ENCODE results near the gene SAMD9. TPM values are rescaled to one million over a fixed set of nuclear protein-coding genes. Genes with fewer than 3 reads are reported as not detected.

The SAMD9 gene
- total and polyA plus RNA-seq, 2 donors (not counting 3 experiments of a cell fraction or from before 2014, with no cell fraction given): 0.92 to 6.8 TPM

- TF ChIP-seq FOS (IDR thresholded peaks at IDR 0.05; ENCODE audit: borderline replicate concordance, insufficient read depth, low read length) (no peak), MYC (IDR thresholded peaks at IDR 0.05; ENCODE audit: low read depth, low read length) (no peak), POLR2AphosphoS5 (IDR thresholded peaks at IDR 0.05; ENCODE audit: insufficient read depth, low read depth, low read length) (no peak), MAX (IDR thresholded peaks at IDR 0.05; ENCODE audit: insufficient read depth, insufficient read length) (no peak), POLR2A (IDR thresholded peaks at IDR 0.05; ENCODE audit: low read depth, low read length) (no peak), JUN (IDR thresholded peaks at IDR 0.05; ENCODE audit: borderline replicate concordance, insufficient read depth, insufficient read length, low read depth) (no peak), EZH2 (IDR thresholded peaks at IDR 0.05; ENCODE audit: borderline replicate concordance, low read depth, low read length, severe bottlenecking) (no peak)
- TF ChIP-seq, protein P1, sequence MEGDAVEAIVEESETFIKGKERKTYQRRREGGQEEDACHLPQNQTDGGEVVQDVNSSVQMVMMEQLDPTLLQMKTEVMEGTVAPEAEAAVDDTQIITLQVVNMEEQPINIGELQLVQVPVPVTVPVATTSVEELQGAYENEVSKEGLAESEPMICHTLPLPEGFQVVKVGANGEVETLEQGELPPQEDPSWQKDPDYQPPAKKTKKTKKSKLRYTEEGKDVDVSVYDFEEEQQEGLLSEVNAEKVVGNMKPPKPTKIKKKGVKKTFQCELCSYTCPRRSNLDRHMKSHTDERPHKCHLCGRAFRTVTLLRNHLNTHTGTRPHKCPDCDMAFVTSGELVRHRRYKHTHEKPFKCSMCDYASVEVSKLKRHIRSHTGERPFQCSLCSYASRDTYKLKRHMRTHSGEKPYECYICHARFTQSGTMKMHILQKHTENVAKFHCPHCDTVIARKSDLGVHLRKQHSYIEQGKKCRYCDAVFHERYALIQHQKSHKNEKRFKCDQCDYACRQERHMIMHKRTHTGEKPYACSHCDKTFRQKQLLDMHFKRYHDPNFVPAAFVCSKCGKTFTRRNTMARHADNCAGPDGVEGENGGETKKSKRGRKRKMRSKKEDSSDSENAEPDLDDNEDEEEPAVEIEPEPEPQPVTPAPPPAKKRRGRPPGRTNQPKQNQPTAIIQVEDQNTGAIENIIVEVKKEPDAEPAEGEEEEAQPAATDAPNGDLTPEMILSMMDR (IDR thresholded peaks at IDR 0.05; ENCODE audit: extremely low read depth in 1 of 2, insufficient read depth in 1 of 2, low read depth in 1 of 2, low read length in 2 of 2): no peak
- no TSS peak for BruUV-seq (replicated peaks)
Observed at GRCh38 chr7:93062599-93062998, 55.2 kb downstream of the SAMD9 start.

More at GRCh38 chr7:93062599-93062998, 55.2 kb downstream of the SAMD9 start:
- Histone ChIP-seq H3K4me2 (ENCODE audit: insufficient read depth, low read length) (no peak overlapping the region), H2AFZ (ENCODE audit: low read depth, low read length) (no peak overlapping the region), H3K9me3 (replicated peaks; ENCODE audit: control insufficient read depth, insufficient read depth, low read length) (no peaks in the 10 kb centered on the region), H3K27me3 (ENCODE audit: control insufficient read depth in 2 of 2, insufficient read depth in 2 of 2, low read length in 2 of 2) (peaks cover 10 to 12% of the 10 kb centered on the region in 2 experiments), H3K9ac (replicated peaks; ENCODE audit: extremely low read depth, insufficient read depth, low read length) (no peak overlapping the region), H4K20me1 (replicated peaks; ENCODE audit: control insufficient read depth, extremely low read depth, insufficient read depth, low read length) (no peaks in the 10 kb centered on the region), H3K4me3 (replicated peaks in 1 of 3; ENCODE audit: insufficient read depth in 1 of 3, low read depth in 1 of 3, low read length in 3 of 3) (no peak overlapping the region), H3K4me1 (ENCODE audit: control insufficient read depth, extremely low read depth, insufficient read depth, low read length) (no peaks in the 10 kb centered on the region), H3K9me1 (replicated peaks; ENCODE audit: control insufficient read depth, extremely low read depth, insufficient read depth, low read length) (no peaks in the 10 kb centered on the region), H3K79me2 (ENCODE audit: control insufficient read depth, insufficient read depth, low read length) (no peaks in the 10 kb centered on the region), H3K36me3 (ENCODE audit: control insufficient read depth in 2 of 2, extremely low read depth in 1 of 2, insufficient read depth in 2 of 2, low read length in 2 of 2) (no peaks in the 10 kb centered on the region), H3K27ac (ENCODE audit: insufficient read depth, low read depth, low read length) (no peak overlapping the region)
- ChIA-PET POLR2A (no interaction called here), CTCF (no interaction called here)
- FAIRE-seq (no peak), DNase-seq (ENCODE audit: low read depth, low spot score) (no peak)
- intact Hi-C loops (cut with micrococcal nuclease): no loop called here
- dilution Hi-C loops (cut with MboI; ENCODE audit: extremely low pct_ligation_motif_present, low sequenced_read_pairs): no loop called here
